Colonic mucosa (tissue), 4 donors: ENCODE results near the gene SBNO1. TPM values are rescaled to one million over a fixed set of nuclear protein-coding genes. Genes with fewer than 3 reads are reported as not detected.
"Not testable (repeated sequence)": the region's sequence is repeated elsewhere in the genome, so short reads cannot be mapped to it uniquely, and the experiment has no call there.

ENCODE experiments used
- DNase-seq: peaks from one replicate; pipeline ENCODE4 v3.0.0-alpha.2; 2020
- H3K27ac ChIP-seq: fragments of 200-600 bp; one replicate; pipeline ENCODE4 v1.8.0; 2021
- H3K27me3 ChIP-seq: fragments of 200-600 bp; one replicate; pipeline ENCODE4 v1.8.0; 2021
- H3K36me3 ChIP-seq: fragments of 200-600 bp; one replicate; pipeline ENCODE4 v1.8.0; 2021
- H3K4me1 ChIP-seq: fragments of 200-600 bp; one replicate; pipeline ENCODE4 v1.8.0; 2021; ENCODE audit warnings: mild to moderate bottlenecking
- H3K4me3 ChIP-seq: fragments of 200-600 bp; one replicate; pipeline ENCODE4 v1.8.0; 2021
- H3K9ac ChIP-seq, 2 donors: one replicate each; pipeline ENCODE4 v1.7.0; 2013; ENCODE audit warnings: control low read depth in 2 of 2, low read depth in 2 of 2, low read length in 2 of 2
- H3K9me3 ChIP-seq: fragments of 200-600 bp; one replicate; pipeline ENCODE4 v1.8.0; 2021
- CTCF ChIP-seq: fragments of 200-600 bp; IDR thresholded peaks from one replicate; pipeline ENCODE4 v1.8.0; 2022; ENCODE audit warnings: antibody characterized with exemption, mild to moderate bottlenecking
- intact Hi-C: fragments of 100-400 bp; cut with DNase I; formaldehyde crosslinking; loops from one replicate; pipeline ENCODE4 v1.14.1; 2022
- total RNA-seq, 2 donors: library from RNA; stranded (reverse); fragmentation: NEBNext Ultra II Directional in 1 of 2; extraction: Animal tissue kit (Norgen Biotek cat#: 25700) in 1 of 2; gene quantifications; one replicate each; pipeline ENCODE4 v1.2.1, GENCODE V29; 2021
- donor health status: healthy.
- donor health status: DM: no; HTN: no; CAD: no.
- donor health status: DM: no; HTN: no; CAD: no.

Gene SBNO1
- total RNA-seq, 2 donors from 2014 or later = 36.5 to 37.3 TPM

- no peaks in the 10 kb centered on the region for H3K27me3 ChIP-seq
- H3K9me3 ChIP-seq = no peaks in the 10 kb centered on the region
- TF ChIP-seq CTCF = no peak
- no peak overlapping the region for H3K27ac ChIP-seq
- H3K36me3 ChIP-seq = peaks cover 15% of the 10 kb centered on the region
- H3K4me1 ChIP-seq = no peaks in the 10 kb centered on the region
- no peak overlapping the region for H3K9ac ChIP-seq
- intact Hi-C loops = no loop called here
- no peak overlapping the region for H3K4me3 ChIP-seq
- no peak for DNase-seq
Measured at GRCh38 chr12:123319826-123320225, 44.8 kb downstream of the SBNO1 start.

GRCh38 chr12:123319273-123319672 lies 45.4 kb downstream of the SBNO1 start:
- Histone ChIP-seq H3K27ac (no peak overlapping the region), H3K36me3 (peaks cover 11% of the 10 kb centered on the region), H3K4me3 (no peak overlapping the region), H3K27me3 (no peaks in the 10 kb centered on the region), H3K9me3 (no peaks in the 10 kb centered on the region), H3K9ac (no peak overlapping the region), H3K4me1 (no peaks in the 10 kb centered on the region)
- DNase-seq = no peak
- no peak for TF ChIP-seq CTCF
- intact Hi-C loops = no loop called here

GRCh38 chr12:123313046-123313445 lies 51.6 kb downstream of the SBNO1 start:
- H3K4me3 ChIP-seq, H3K27me3 ChIP-seq, H3K4me1 ChIP-seq, intact Hi-C loops, H3K9ac ChIP-seq, H3K9me3 ChIP-seq, H3K27ac ChIP-seq, DNase-seq: not testable (repeated sequence)
- H3K36me3 ChIP-seq = peaks cover 41% of the 10 kb centered on the region

GRCh38 chr12:123306200-123306599 lies 58.4 kb downstream of the SBNO1 start:
- intact Hi-C loops = no loop called here
- Histone ChIP-seq H3K27me3 (no peaks in the 10 kb centered on the region), H3K9me3 (no peaks in the 10 kb centered on the region), H3K4me3 (no peak overlapping the region), H3K9ac (no peak overlapping the region), H3K4me1 (no peaks in the 10 kb centered on the region), H3K36me3 (peaks cover 29% of the 10 kb centered on the region), H3K27ac (no peak overlapping the region)
- no peak for DNase-seq
- no peak for TF ChIP-seq CTCF

DNA sequence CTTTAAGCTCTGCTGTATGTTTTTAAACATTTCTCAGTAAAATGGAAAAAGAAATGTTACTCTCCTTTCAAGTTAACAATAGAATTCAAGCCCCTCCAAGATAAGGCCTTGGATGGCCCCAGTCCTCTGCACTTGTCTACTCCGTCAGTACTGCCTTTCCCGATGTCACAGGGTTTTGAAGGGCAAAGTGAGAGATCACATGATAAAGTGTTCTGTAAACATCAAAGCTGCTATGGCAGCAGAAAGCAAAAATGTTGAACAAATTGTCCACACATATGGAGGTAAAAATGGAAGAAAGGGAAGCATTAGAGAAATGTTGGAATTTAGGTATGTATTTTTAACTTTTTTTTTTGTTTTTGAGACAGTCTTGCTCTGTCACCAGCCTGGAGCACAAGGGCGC lies 59.5 kb downstream of the SBNO1 start:
- H3K27ac ChIP-seq = no peak overlapping the region

More for the DNA sequence above, 59.5 kb downstream of the SBNO1 start:
- H3K9me3 ChIP-seq = no peaks in the 10 kb centered on the region
- H3K4me3 ChIP-seq = no peak overlapping the region
- H3K4me1 ChIP-seq = no peaks in the 10 kb centered on the region
- peaks cover 29% of the 10 kb centered on the region for H3K36me3 ChIP-seq
- TF ChIP-seq CTCF = no peak
- DNase-seq = no peak
- H3K27me3 ChIP-seq = no peaks in the 10 kb centered on the region
- intact Hi-C loops = no loop called here
- H3K9ac ChIP-seq = no peak overlapping the region
